ENCODE data around the gene ESRP2. TPM values are rescaled to one million over a fixed set of nuclear protein-coding genes. Genes with fewer than 3 reads are reported as not detected.

Gene ESRP2
- 0.05 to 0.21 TPM (median 0.12 TPM) in 4 of 5 replicates, not detected in the other for total RNA-seq (2022; extraction: Qiagen RNA extraction; ENCODE audit: low read depth)

DNA sequence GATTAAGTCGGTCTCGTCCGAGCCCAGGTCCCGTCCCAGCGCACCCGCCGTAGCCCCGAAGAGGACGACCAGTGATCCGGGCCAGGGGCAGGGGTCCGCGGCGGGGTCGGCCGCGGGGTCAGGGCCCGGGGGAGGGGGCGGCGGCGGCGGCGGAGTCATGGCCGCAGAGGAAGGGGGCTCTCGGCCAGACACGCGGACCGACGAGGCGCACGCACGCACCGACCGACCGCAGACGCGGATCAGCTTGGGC, at the start of gene ESRP2:
ESRP2 (minus strand) TSS at position 241 of the 250 bp plus-strand sequence; CDS start at position 159, 82 bp downstream.

DNA sequence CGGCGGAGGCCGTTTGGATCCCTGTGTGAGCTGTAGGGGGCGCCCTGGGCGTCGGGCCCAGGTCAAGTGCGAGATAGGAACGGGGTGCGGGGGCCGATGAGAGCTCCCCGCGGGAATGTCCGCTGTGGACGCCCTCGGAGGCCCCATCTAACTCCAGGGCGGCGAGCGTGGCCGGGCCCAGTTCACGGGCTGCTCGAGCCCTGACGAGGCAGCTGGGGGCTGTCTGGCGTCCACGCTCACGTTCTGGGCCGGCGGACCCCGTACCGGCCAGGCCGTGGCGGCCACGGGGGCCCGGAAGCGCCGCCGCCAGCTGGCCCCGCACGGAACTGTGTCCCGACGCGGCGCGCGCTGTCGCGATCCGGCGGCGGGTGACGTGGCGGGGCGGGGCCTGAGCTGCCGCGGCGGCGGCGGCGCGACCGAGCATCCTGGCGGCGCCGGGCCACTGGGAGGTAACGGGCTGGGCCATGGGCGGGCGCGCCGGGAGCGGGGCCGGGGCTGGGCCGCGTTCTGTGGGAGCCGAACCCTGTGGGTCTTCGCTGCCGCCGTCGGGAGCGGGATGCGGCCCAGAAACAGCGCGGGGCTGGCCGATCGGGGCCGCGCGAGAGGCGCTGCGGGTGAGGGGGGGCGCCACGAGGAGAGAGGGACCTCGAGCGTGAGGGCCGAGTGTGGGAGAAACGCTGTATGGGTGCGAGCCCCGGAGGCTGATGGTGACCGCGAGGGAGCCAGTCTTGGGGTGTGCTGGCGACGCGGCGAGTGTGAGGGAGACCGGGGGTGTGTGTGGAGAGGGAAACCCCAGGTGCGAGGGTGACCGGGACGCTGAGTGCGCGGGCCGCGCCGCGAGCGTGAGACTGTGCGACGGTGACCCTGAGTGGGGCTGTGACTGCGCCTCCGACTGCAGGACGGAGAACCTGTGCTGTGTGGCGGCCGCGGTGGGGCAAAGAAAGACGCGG, 28.5 kb upstream of the ESRP2 start, which contains the start of gene SLC7A6:
SLC7A6 (plus strand) TSS at position 399 of the 950 bp plus-strand sequence. CDS start 10,201 bp downstream, outside the sequence.

DNA sequence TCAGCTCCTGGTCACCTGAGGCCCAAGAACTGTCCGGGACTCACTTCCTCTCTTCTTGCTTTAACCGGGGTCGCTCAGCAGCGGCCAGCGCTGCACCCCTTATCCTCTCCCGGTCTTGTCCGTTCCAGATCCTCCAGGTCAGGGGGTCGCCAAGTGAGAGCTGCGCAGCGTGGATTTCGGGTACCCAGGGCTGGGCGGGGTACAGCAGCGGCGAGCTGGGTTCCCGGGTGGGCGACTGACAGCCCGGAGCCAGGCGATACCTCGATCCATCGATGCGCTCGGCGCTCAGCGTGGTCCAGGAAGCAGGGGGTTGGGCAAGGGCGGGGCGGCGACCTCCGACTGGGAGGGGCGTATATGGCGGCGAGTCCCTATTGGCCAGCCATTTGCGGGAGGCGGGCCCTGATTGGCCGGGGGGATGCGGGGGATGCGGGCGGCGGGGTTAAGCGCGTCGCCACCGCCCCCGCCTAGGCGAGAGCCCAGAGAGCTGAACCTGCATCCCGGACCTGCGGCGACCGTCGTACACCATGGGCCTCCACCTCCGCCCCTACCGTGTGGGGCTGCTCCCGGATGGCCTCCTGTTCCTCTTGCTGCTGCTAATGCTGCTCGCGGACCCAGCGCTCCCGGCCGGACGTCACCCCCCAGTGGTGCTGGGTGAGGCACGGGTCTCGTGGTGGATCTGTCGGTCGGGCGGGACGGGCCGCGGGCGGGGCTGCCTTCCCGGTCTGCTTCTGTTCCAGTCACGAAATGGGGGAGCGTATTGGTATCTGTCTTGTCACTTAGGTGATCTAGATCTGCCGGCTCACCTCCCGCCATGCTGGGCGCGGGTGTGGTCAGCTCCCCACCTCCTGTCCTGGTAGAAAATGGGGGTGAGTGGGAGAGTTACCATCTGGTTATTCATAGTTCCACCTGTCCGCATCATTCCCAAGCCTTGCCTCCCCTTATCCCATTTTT, 9.3 kb upstream of the ESRP2 start, which contains the start of gene PLA2G15:
PLA2G15 (plus strand) TSS at position 471 of the 951 bp plus-strand sequence; CDS start at position 525, 54 bp downstream.

Other genes starting within 250 kb of the ESRP2 start
- not detected in 5 replicates for gene DPEP2, start 236.6 kb downstream of the ESRP2 start, total RNA-seq (2022; extraction: Qiagen RNA extraction; ENCODE audit: low read depth)
- not detected in 5 replicates for gene DPEP2NB, start 220.2 kb downstream of the ESRP2 start, total RNA-seq (2022; extraction: Qiagen RNA extraction; ENCODE audit: low read depth)
- gene DDX28, start 212.9 kb downstream of the ESRP2 start, total RNA-seq (2022; extraction: Qiagen RNA extraction; ENCODE audit: low read depth) = 16.6 to 21.2 TPM (median 20.2 TPM) in 5 replicates
- gene DUS2, start 212.8 kb downstream of the ESRP2 start, total RNA-seq (2022; extraction: Qiagen RNA extraction; ENCODE audit: low read depth) = 15.3 to 18.9 TPM (median 17.7 TPM) in 5 replicates
- 14.4 to 16.1 TPM (median 15.7 TPM) in 5 replicates for gene NFATC3, start 150.8 kb downstream of the ESRP2 start, total RNA-seq (2022; extraction: Qiagen RNA extraction; ENCODE audit: low read depth)
- 12.4 to 17.4 TPM (median 14.5 TPM) in 5 replicates for gene PLA2G15, start 9.2 kb upstream of the ESRP2 start, total RNA-seq (2022; extraction: Qiagen RNA extraction; ENCODE audit: low read depth)
- 31.9 to 34.2 TPM (median 32.5 TPM) in 5 replicates for gene SLC7A6, start 28.4 kb upstream of the ESRP2 start, total RNA-seq (2022; extraction: Qiagen RNA extraction; ENCODE audit: low read depth)
- gene SLC7A6OS, start 74.8 kb upstream of the ESRP2 start, total RNA-seq (2022; extraction: Qiagen RNA extraction; ENCODE audit: low read depth) = 10.4 to 12.5 TPM (median 11.1 TPM) in 5 replicates
- gene PRMT7, start 74.9 kb upstream of the ESRP2 start, total RNA-seq (2022; extraction: Qiagen RNA extraction; ENCODE audit: low read depth) = 30.3 to 35.7 TPM (median 32.8 TPM) in 5 replicates
- gene SMPD3, start 212.4 kb upstream of the ESRP2 start, total RNA-seq (2022; extraction: Qiagen RNA extraction; ENCODE audit: low read depth) = 0.09 to 0.48 TPM (median 0.32 TPM) in 5 replicates

Measured in A549 treated with CpdA at 1 μM for 4 hours (cell line).